AG10803 (cell line): ENCODE measurements around the gene DPF3.
A peak's percentile ranks its signal among the peaks of the same experiment; 100 is the strongest.

ENCODE experiments used
- DNase-seq: peaks from one replicate; pipeline ENCODE4 v3.0.0; 2010; ENCODE audit warnings: low read depth
- H3K4me3 ChIP-seq: 2 replicates; pipeline ENCODE4 v1.5.1; 2011; ENCODE audit warnings: mild to moderate bottlenecking, low read length, control low read depth
- TF ChIP-seq, protein P1 (sequence below): conservative IDR thresholded peaks from 2 replicates; pipeline ENCODE4 v1.5.1; 2011; ENCODE audit warnings: mild to moderate bottlenecking, low read length, control low read depth, inconsistent platforms

Gene DPF3

DNA sequence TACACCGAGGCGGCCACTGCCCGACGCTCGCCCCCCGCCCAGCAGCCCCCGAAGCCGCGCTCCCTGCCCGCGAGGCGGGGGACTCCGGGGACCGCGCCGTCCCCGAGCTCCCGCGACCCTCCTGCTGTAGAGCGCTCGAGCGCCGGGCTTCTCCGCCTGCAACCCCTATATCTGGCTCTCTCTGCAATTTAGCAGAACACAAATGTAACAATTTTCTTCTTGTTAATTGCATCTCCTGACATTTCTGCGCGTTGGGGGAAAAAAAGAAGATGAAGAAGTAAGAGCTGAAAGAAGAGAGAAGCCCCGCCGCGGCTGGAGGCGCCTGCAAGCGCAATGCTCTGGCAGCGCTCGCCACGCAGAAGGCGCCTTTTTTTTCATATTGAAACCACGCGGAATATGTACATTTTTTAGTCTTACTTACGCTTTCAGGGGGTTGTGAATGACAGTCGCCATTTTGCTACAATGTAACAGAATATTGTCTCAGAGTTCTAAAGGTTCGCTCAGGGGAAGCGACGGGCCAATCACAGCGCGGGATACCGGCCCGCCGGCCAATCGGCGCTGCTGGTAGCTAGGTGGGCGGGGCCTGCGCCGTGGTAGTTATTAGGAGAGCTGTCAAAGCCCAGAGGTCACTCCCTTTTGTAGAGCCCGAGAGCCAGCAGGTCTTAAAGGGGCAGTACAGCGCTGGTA lies at the start of gene DPF3:
DPF3 (minus strand) TSS at position 466 of the 687 bp plus-strand sequence; CDS start at position 453, 13 bp downstream.
- TF ChIP-seq, protein P1, sequence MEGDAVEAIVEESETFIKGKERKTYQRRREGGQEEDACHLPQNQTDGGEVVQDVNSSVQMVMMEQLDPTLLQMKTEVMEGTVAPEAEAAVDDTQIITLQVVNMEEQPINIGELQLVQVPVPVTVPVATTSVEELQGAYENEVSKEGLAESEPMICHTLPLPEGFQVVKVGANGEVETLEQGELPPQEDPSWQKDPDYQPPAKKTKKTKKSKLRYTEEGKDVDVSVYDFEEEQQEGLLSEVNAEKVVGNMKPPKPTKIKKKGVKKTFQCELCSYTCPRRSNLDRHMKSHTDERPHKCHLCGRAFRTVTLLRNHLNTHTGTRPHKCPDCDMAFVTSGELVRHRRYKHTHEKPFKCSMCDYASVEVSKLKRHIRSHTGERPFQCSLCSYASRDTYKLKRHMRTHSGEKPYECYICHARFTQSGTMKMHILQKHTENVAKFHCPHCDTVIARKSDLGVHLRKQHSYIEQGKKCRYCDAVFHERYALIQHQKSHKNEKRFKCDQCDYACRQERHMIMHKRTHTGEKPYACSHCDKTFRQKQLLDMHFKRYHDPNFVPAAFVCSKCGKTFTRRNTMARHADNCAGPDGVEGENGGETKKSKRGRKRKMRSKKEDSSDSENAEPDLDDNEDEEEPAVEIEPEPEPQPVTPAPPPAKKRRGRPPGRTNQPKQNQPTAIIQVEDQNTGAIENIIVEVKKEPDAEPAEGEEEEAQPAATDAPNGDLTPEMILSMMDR, result no peak
- peak; percentile 94 for DNase-seq

DNA sequence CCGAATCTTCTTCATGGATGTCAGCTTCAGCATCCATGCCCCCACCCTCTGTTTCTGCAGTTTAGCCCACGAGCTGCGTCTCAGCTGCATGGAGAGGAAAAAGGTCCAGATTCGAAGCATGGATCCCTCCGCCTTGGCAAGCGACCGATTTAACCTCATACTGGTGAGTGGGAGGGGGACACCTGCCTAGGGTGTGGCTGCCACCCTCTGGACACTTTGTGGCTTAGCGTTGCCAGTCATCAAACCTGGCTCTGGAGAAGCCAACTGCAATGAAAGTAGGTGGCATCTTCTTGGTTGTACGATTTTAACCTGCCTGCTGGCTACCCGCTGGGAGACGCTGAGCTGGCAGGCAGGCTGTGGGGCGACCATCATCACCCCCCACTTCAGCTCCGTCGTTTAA lies 49.0 kb upstream of the DPF3 start:
- TF ChIP-seq, protein P1, result no peak
- no peak for DNase-seq
- no peak overlapping the region for H3K4me3 ChIP-seq

More for the DNA sequence above, at the start of gene DPF3:
- peak within 1 kb of the TSS; percentile 83 for H3K4me3 ChIP-seq

DNA sequence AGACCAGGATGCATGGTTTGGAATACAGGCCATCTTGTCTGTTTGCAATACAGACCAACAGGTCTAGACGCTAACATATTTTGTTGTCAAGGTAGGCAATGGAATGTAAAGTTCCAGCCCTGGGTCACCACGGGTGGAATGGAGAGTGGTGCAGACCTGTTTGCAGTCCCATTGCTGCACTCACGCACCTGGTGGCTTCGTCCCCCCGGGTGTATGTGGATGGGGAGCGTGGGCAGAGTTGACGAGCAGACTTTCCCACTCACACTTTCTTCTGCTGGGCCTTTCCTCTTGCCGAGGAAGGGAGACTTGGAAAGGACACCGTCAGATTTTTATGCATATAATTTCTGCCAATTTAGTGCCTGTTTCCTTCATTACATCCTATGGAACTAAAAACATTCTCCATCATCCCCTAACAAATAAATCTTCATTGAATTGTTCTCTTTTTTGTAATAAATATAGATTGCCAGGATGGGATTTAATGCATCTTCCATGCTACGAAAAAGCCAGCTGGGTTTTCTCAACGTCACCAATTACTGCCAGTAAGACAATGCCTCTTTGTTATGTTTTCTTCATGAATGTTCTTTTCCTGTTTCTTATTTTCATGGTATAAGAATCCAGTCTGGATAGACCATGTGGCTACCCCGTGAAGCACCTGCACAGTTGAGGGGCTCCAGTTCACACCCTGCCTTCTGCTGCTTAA lies 47.5 kb upstream of the DPF3 start:
- no peak for DNase-seq
- TF ChIP-seq, protein P1, result no peak
- H3K4me3 ChIP-seq, result no peak overlapping the region

DNA sequence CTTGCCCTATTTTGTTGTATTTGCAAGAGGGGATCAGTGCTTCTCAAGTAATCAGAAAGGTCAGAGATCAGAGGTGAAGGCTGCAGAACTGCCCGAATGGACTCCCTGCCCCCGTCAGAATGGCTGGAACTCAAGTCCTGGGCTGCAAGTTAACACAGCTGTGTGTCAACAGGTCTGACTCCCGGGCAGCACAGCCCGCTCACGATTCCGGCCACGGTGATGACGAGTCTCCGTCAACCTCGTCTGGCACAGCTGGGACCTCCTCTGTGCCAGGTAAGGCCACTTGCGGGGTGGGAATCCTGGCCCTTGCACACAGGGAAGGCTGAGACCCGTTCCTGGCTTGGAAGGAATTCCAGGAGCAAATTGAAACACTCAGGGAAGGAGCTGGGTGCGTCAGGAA lies 45.7 kb upstream of the DPF3 start:
- H3K4me3 ChIP-seq, result no peak overlapping the region
- TF ChIP-seq, protein P1, result no peak
- no peak for DNase-seq

DNA sequence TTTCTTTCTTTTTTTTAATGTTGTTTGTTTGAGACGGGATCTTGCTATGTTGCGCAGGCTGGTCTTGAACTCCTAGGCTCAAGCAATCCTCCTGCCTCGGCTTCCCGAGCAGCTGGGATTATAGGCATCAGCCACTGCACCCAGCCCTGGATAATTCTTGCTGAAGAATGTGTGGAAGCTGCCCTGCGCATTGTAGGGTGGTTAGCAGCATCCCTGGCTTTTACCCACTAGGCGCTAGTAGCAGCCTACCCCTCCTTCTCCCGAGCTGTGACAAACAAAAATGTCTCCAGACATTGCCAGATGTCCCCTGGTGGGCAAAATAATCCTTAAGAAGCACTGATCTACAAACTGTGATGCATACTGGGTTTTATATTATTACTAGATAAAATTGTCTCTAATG lies 39.0 kb upstream of the DPF3 start:
- H3K4me3 ChIP-seq, result no peak overlapping the region
- no peak for DNase-seq
- TF ChIP-seq, protein P1, result no peak

DNA sequence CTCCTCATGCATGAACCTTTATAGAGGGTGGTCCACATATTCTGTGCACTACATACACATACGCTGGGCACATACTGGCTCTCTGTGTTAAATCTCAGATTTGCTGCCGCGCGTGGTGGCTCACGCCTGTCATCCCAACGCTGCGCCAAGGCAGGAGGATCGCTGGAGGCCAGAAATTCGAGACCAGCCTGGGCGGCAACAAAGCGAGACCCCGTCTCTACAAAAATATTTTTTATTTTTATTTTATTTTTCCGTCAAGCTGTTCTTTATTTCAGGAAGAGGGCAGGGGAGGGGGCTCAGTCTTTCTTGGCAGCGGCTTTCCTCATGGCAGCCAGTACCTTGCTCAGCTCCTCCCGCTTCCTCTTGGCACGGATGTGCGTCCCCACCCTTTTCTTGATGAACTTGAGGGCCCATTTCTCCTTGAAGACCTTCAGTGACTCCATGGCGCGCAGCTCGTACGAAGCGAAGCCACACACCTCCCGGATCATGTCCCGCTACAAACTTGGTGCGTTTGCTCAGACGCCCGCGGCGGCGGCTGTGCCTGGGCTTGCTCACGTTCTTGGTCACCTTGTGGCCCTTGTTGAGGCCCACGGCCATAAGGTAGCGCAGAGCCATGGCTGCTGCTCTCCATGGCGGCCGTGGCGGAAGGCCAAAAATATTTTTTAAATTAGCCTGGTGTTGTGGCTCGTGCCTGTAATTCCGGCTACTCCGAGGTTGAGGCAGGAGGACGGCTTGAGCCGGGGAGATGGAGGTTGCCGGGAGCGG lies 35.6 kb upstream of the DPF3 start:
- TF ChIP-seq, protein P1, result no peak
- DNase-seq, result no peak
- H3K4me3 ChIP-seq, result no peak overlapping the region
